HepG2 (cell line): Measurements from ENCODE around the gene INTS6L. TPM values are rescaled to one million over a fixed set of nuclear protein-coding genes. Genes with fewer than 3 reads are reported as not detected.

Source experiments
- ATAC-seq: fragments of 200-7000 bp; cut with Tn5 transposase; 3 replicates; pipeline ENCODE4 v1.9.1; 2020; ENCODE audit warnings: mild to moderate bottlenecking, moderate library complexity
- BruUV-seq: library from RNA; stranded (reverse); fragments of 400-500 nt; replicated peaks from 2 replicates; lab custom pipeline; 2021; lab: Mats Ljungman, UMichigan
- CTCF ChIA-PET: fragments of 300-600 bp; formaldehyde crosslinking; extraction: SDS; loops from one replicate; lab custom pipeline; 2021; ENCODE audit warnings: low total read pairs, inconsistent platforms, low intra/inter-chr PET ratio; lab: Yijun Ruan, JAX
- POLR2A ChIA-PET: fragments of 350-600 bp; sonication (Branson Sonifier 250); formaldehyde crosslinking; loops from one replicate; lab custom pipeline; 2020; ENCODE audit warnings: antibody characterized with exemption, inconsistent platforms; lab: Yijun Ruan, JAX
- DNase-seq: peaks from one replicate; pipeline ENCODE4 v3.0.0-alpha.2; 2015; ENCODE audit warnings: low spot score
- FAIRE-seq: peaks from 3 replicates; lab custom pipeline; 2011; peaks lifted over from hg19 to GRCh38; lab: Jason Lieb, UNC
- H2AFZ ChIP-seq: one replicate; pipeline ENCODE4 v1.6.1; 2011; ENCODE audit warnings: low read length, inconsistent platforms
- H3K27ac ChIP-seq: fragments of 300-600 bp; 3 replicates; pipeline ENCODE4 v1.8.0; 2011; ENCODE audit warnings: mixed run types, mild to moderate bottlenecking, mixed read lengths, low read length, inconsistent platforms; ENCODE audit not compliant: insufficient read depth; ENCODE audit errors: extremely low read length
- H3K27me3 ChIP-seq, 2 experiments: fragments of 200-600 bp in 1 of 2; 2 replicates in 1 of 2; 3 replicates in 1 of 2; pipeline versions ENCODE4 v1.6.0 to v1.8.0; 2011; ENCODE audit warnings: low read length in 2 of 2, mild to moderate bottlenecking in 2 of 2, moderate library complexity in 2 of 2, inconsistent platforms in 1 of 2; ENCODE audit not compliant: insufficient read depth in 2 of 2, control insufficient read depth in 1 of 2
- H3K36me3 ChIP-seq, 2 experiments: fragments of 200-600 bp in 1 of 2; replicated peaks in 1 of 2; 2 replicates in 1 of 2; 3 replicates in 1 of 2; pipeline versions ENCODE4 v1.5.1 to v1.8.0; 2011; ENCODE audit warnings: low read length in 2 of 2, inconsistent platforms in 1 of 2; ENCODE audit not compliant: insufficient read depth in 2 of 2, control insufficient read depth in 1 of 2
- H3K4me1 ChIP-seq: 2 replicates; pipeline ENCODE4 v1.5.1; 2012; ENCODE audit warnings: low read length, inconsistent platforms; ENCODE audit not compliant: insufficient read depth
- H3K4me2 ChIP-seq: 2 replicates; pipeline ENCODE4 v1.6.0; 2011; ENCODE audit warnings: low read depth, low read length, inconsistent platforms
- H3K4me3 ChIP-seq, 3 experiments: fragments of 200-600 bp in 1 of 3; sonication (generic), shearing (Covaris generic) in 1 of 3; replicated peaks in 1 of 3; 2 replicates each; pipeline ENCODE4 v1.5.1; 2011 to 2016; ENCODE audit warnings: low read length in 3 of 3, inconsistent platforms in 2 of 3, low read depth in 2 of 3, mild to moderate bottlenecking in 2 of 3, control low read depth in 1 of 3, mixed read lengths in 1 of 3; ENCODE audit not compliant: insufficient read depth in 1 of 3
- H3K79me2 ChIP-seq: one replicate; pipeline ENCODE4 v1.6.1; 2011; ENCODE audit warnings: low read length, inconsistent platforms; ENCODE audit not compliant: insufficient read depth
- H3K9ac ChIP-seq: 2 replicates; pipeline ENCODE4 v1.6.0; 2011; ENCODE audit warnings: mild to moderate bottlenecking, low read depth, low read length, inconsistent platforms; ENCODE audit not compliant: insufficient read depth
- H3K9me3 ChIP-seq: 2 replicates; pipeline ENCODE4 v1.5.1; 2012; ENCODE audit warnings: mild to moderate bottlenecking, low read length
- H4K20me1 ChIP-seq: 2 replicates; pipeline ENCODE4 v1.6.0; 2011; ENCODE audit warnings: inconsistent platforms, mild to moderate bottlenecking, low read length, moderate library complexity; ENCODE audit not compliant: insufficient read depth
- HNRNPLL ChIP-seq: fragments of 200-400 bp; formaldehyde crosslinking; IDR thresholded peaks from 2 replicates; pipeline ENCODE4 v1.6.1; 2017; ENCODE audit warnings: mild to moderate bottlenecking, low read depth, low read length; ENCODE audit not compliant: poor library complexity, severe bottlenecking
- IKZF1 ChIP-seq: fragments of 450-650 bp; IDR thresholded peaks from 2 replicates; pipeline ENCODE4 v1.7.1; 2016
- KMT2B ChIP-seq: IDR thresholded peaks from 2 replicates; pipeline ENCODE4 v1.6.1; 2016; ENCODE audit warnings: missing genetic modification reagents, missing compliant biosample characterization
- LCORL ChIP-seq, 2 experiments: fragments of 450-650 bp in 1 of 2; sonication (generic) in 1 of 2; formaldehyde crosslinking in 1 of 2; IDR thresholded peaks; 2 replicates each; pipeline versions ENCODE4 v1.5.0 to v1.6.1; 2017 to 2020; ENCODE audit warnings: antibody characterized with exemption in 1 of 2, missing genetic modification reagents in 1 of 2
- PHF21A ChIP-seq: sonication (generic); formaldehyde crosslinking; IDR thresholded peaks from 2 replicates; pipeline ENCODE4 v1.5.0; 2020; ENCODE audit warnings: mild to moderate bottlenecking, missing genetic modification reagents
- RBFOX2 ChIP-seq: fragments of 200-400 bp; formaldehyde crosslinking; IDR thresholded peaks from 2 replicates; pipeline ENCODE4 v1.6.1; 2017; ENCODE audit warnings: low read depth, mild to moderate bottlenecking, low read length
- ZBTB3 ChIP-seq: sonication (generic); formaldehyde crosslinking; IDR thresholded peaks from 2 replicates; pipeline ENCODE4 v1.4.0; 2020; ENCODE audit warnings: low read depth, mild to moderate bottlenecking, moderate library complexity, missing genetic modification reagents, borderline replicate concordance
- ZNF329 ChIP-seq: sonication (generic); formaldehyde crosslinking; IDR thresholded peaks from 2 replicates; pipeline ENCODE4 v1.9.0; 2021; ENCODE audit warnings: low read depth, mild to moderate bottlenecking, missing genetic modification reagents
- ZNF446 ChIP-seq: sonication (generic); formaldehyde crosslinking; IDR thresholded peaks from 2 replicates; pipeline ENCODE4 v1.5.0; 2020; ENCODE audit warnings: mild to moderate bottlenecking, missing genetic modification reagents
- WGBS: methylation state at CpG from one replicate; pipeline ENCODE4 v1.1.6; 2017; ENCODE audit warnings: low lambda C conversion rate; 5-methylcytosine and 5-hydroxymethylcytosine counted together
- in situ Hi-C: cut with HindIII; loops from 2 replicates; pipeline ENCODE4 v1.10.0; 2017; ENCODE audit warnings: low pct_unique_long_range_greater_than_20kb; ENCODE audit not compliant: extremely low pct_ligation_motif_present
- intact Hi-C: fragments of 100-400 bp; cut with micrococcal nuclease; formaldehyde crosslinking; loops from one replicate; pipeline ENCODE4 v1.10.0; 2022; ENCODE audit not compliant: unreplicated experiment
- polyA plus RNA-seq, 8 experiments: library from polyadenylated mRNA; depleted of rRNA in 3 of 8; stranded (reverse) in 7 of 8; unstranded in 1 of 8; fragments of >200 nt; fragmentation: Illumina TruSeq in 4 of 8; extraction: Trizol in 4 of 8; gene quantifications; 2 replicates each; pipeline versions ENCODE4 v1.2.1 to v1.2.3, GENCODE V29; 2011 to 2016; ENCODE audit warnings: low read depth in 4 of 8, missing spikeins in 1 of 8, mixed read lengths in 1 of 8; ENCODE audit not compliant: insufficient read depth in 1 of 8
- total RNA-seq, 5 experiments: library from RNA; depleted of rRNA; stranded (reverse); fragments of >200 nt; fragmentation: Illumina TruSeq; extraction: Trizol; gene quantifications; 2 replicates each; pipeline ENCODE4 v1.2.3, GENCODE V29; 2016; ENCODE audit warnings: low read depth in 1 of 5
- TF ChIP-seq, protein P1 (sequence below): sonication (generic); formaldehyde crosslinking; conservative IDR thresholded peaks from 2 replicates; pipeline ENCODE4 v1.4.0; 2020; ENCODE audit warnings: missing genetic modification reagents

The INTS6L gene
- total and polyA plus RNA-seq, 2 of the 13 experiments (the other 11 are each of a cell fraction or from before 2014, with no cell fraction given), result not detected

GRCh38 chrX:135494453-135494852 lies 26.0 kb upstream of the INTS6L start:
- H3K36me3 ChIP-seq, result no peaks in the 10 kb centered on the region
- FAIRE-seq, result no peak
- TF ChIP-seq PHF21A (CRISPR knock-in tag) (no peak), LCORL (IDR thresholded peaks at IDR 0.05) (no peak), LCORL (CRISPR knock-in tag; IDR thresholded peaks at IDR 0.05) (no peak), IKZF1 (no peak), KMT2B (CRISPR knock-in tag) (no peak), HNRNPLL (no peak), RBFOX2 (no peak), ZNF446 (no peak), ZBTB3 (CRISPR knock-in tag) (no peak), ZNF329 (CRISPR knock-in tag) (no peak)
- TF ChIP-seq, protein P1, sequence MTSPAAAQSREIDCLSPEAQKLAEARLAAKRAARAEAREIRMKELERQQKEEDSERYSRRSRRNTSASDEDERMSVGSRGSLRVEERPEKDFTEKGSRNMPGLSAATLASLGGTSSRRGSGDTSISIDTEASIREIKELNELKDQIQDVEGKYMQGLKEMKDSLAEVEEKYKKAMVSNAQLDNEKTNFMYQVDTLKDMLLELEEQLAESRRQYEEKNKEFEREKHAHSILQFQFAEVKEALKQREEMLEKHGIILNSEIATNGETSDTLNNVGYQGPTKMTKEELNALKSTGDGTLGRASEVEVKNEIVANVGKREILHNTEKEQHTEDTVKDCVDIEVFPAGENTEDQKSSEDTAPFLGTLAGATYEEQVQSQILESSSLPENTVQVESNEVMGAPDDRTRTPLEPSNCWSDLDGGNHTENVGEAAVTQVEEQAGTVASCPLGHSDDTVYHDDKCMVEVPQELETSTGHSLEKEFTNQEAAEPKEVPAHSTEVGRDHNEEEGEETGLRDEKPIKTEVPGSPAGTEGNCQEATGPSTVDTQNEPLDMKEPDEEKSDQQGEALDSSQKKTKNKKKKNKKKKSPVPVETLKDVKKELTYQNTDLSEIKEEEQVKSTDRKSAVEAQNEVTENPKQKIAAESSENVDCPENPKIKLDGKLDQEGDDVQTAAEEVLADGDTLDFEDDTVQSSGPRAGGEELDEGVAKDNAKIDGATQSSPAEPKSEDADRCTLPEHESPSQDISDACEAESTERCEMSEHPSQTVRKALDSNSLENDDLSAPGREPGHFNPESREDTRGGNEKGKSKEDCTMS, result no peak
- intact Hi-C loops, result no loop called here
- WGBS, result 10% methylated on average over 2 of the region's 6 CpGs
- no peak overlapping the region for H3K4me3 ChIP-seq
- no peaks in the 10 kb centered on the region for H3K9me3 ChIP-seq
- BruUV-seq, result no TSS peak
- in situ Hi-C loops, result no loop called here
- H2AFZ ChIP-seq, result no peak overlapping the region
- H3K9ac ChIP-seq, result no peak overlapping the region
- ChIA-PET CTCF (no interaction called here), POLR2A (no interaction called here)
- no peaks in the 10 kb centered on the region for H3K27me3 ChIP-seq
- no peak overlapping the region for H3K27ac ChIP-seq
- H3K79me2 ChIP-seq, result no peaks in the 10 kb centered on the region
- no peak for ATAC-seq
- no peaks in the 10 kb centered on the region for H3K4me1 ChIP-seq
- no peak for DNase-seq
- no peaks in the 10 kb centered on the region for H4K20me1 ChIP-seq
- H3K4me2 ChIP-seq, result no peak overlapping the region
